ENCODE data around the gene VWA7.
"Not testable (repeated sequence)": the region's sequence is repeated elsewhere in the genome, so short reads cannot be mapped to it uniquely, and the experiment has no call there.

The VWA7 gene

GRCh38 chr6:31776989-31777666 is at the start of gene VWA7:
TSS of gene VWA7 (minus strand) at chr6:31777328. CDS start at chr6:31776779, 549 bp downstream.
- DNase-seq (ENCODE audit: low read depth): peak; percentile 28

- DNase-seq (ENCODE audit: low read depth): peak; percentile 85
Measured at GRCh38 chr6:31826793-31827285, 49.7 kb upstream of the VWA7 start.

GRCh38 chr6:31825553-31825952 is 48.4 kb upstream of the VWA7 start:
- DNase-seq (ENCODE audit: low read depth): no peak

- not testable (repeated sequence) for DNase-seq (ENCODE audit: low read depth)
Measured at GRCh38 chr6:31823592-31824196, 46.6 kb upstream of the VWA7 start.

- peak; percentile 86 for DNase-seq (ENCODE audit: low read depth)
Measured at GRCh38 chr6:31822036-31822821, 45.1 kb upstream of the VWA7 start.

GRCh38 chr6:31821301-31822035 is 44.3 kb upstream of the VWA7 start:
- no peak for DNase-seq (ENCODE audit: low read depth)

GRCh38 chr6:31820399-31820798 is 43.3 kb upstream of the VWA7 start:
- not testable (repeated sequence) for DNase-seq (ENCODE audit: low read depth)

GRCh38 chr6:31819871-31820299 is 42.8 kb upstream of the VWA7 start:
- DNase-seq (ENCODE audit: low read depth): no peak

- not testable (repeated sequence) for DNase-seq (ENCODE audit: low read depth)
Measured at GRCh38 chr6:31817929-31818511, 40.9 kb upstream of the VWA7 start.

GRCh38 chr6:31817133-31817928 is 40.2 kb upstream of the VWA7 start:
- DNase-seq (ENCODE audit: low read depth): not testable (repeated sequence)

GRCh38 chr6:31815025-31815838 is 38.1 kb upstream of the VWA7 start, which contains the start of the genes HSPA1A and HSPA1L:
TSS of gene HSPA1A (plus strand) at chr6:31815543. CDS start at chr6:31815757, 214 bp downstream.
TSS of gene HSPA1L (minus strand) at chr6:31815283. CDS start at chr6:31811972, 3,311 bp downstream.
- DNase-seq (ENCODE audit: low read depth): peak; percentile 95

GRCh38 chr6:31814677-31815024 is 37.5 kb upstream of the VWA7 start:
- peak; percentile 98 for DNase-seq (ENCODE audit: low read depth)

- no peak for DNase-seq (ENCODE audit: low read depth)
Measured at GRCh38 chr6:31813465-31813849, 36.3 kb upstream of the VWA7 start.

- no peak for DNase-seq (ENCODE audit: low read depth)
Measured at GRCh38 chr6:31811645-31812044, 34.5 kb upstream of the VWA7 start.

GRCh38 chr6:31808599-31808998 is 31.5 kb upstream of the VWA7 start:
- not testable (repeated sequence) for DNase-seq (ENCODE audit: low read depth)

- peak; percentile 94 for DNase-seq (ENCODE audit: low read depth)
Measured at GRCh38 chr6:31806470-31807272, 29.5 kb upstream of the VWA7 start, which contains the start of gene LSM2. TSS of gene LSM2 (minus strand) at chr6:31806966. CDS start at chr6:31806757, 209 bp downstream.

GRCh38 chr6:31805939-31806469 is 28.9 kb upstream of the VWA7 start:
- DNase-seq (ENCODE audit: low read depth): no peak
